ENCODE measurements around the gene TRIM27.

DNA sequence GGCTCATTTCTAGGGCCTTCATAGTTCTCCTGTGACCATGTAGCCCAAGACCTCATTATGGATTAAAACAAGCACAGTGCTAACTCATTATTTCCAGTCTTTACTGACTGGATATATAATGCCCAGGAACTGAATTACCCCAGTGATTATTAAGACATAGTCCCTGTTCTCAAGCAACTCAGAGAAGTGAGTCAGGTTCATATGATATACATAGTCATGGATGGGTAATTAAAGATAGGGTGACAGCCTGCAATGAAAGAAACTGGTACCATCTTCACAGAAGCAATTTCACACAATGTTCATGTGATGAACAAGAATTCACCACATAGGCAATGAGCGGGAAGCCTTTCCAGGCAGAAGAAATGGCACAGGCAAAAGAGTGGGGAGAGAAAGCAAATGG, 3.5 kb downstream of the TRIM27 start:
- TF ChIP-seq EMX1 (CRISPR knock-in tag; IDR thresholded peaks at IDR 0.05) (no peak), RORB (CRISPR knock-in tag; IDR thresholded peaks at IDR 0.05) (no peak), NR2C2 (CRISPR knock-in tag; IDR thresholded peaks at IDR 0.05) (no peak), NR1H2 (CRISPR knock-in tag; IDR thresholded peaks at IDR 0.05) (no peak), FOXP1 (CRISPR knock-in tag; IDR thresholded peaks at IDR 0.05; ENCODE audit: borderline replicate concordance) (no peak), SMAD3 (CRISPR knock-in tag; IDR thresholded peaks at IDR 0.05; ENCODE audit: borderline replicate concordance) (no peak)
- TF ChIP-seq, protein P1, sequence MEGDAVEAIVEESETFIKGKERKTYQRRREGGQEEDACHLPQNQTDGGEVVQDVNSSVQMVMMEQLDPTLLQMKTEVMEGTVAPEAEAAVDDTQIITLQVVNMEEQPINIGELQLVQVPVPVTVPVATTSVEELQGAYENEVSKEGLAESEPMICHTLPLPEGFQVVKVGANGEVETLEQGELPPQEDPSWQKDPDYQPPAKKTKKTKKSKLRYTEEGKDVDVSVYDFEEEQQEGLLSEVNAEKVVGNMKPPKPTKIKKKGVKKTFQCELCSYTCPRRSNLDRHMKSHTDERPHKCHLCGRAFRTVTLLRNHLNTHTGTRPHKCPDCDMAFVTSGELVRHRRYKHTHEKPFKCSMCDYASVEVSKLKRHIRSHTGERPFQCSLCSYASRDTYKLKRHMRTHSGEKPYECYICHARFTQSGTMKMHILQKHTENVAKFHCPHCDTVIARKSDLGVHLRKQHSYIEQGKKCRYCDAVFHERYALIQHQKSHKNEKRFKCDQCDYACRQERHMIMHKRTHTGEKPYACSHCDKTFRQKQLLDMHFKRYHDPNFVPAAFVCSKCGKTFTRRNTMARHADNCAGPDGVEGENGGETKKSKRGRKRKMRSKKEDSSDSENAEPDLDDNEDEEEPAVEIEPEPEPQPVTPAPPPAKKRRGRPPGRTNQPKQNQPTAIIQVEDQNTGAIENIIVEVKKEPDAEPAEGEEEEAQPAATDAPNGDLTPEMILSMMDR (IDR thresholded peaks at IDR 0.05) = no peak
- TF ChIP-seq, protein P2, sequence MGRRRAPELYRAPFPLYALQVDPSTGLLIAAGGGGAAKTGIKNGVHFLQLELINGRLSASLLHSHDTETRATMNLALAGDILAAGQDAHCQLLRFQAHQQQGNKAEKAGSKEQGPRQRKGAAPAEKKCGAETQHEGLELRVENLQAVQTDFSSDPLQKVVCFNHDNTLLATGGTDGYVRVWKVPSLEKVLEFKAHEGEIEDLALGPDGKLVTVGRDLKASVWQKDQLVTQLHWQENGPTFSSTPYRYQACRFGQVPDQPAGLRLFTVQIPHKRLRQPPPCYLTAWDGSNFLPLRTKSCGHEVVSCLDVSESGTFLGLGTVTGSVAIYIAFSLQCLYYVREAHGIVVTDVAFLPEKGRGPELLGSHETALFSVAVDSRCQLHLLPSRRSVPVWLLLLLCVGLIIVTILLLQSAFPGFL (CRISPR knock-in tag; IDR thresholded peaks at IDR 0.05; ENCODE audit: borderline replicate concordance) = no peak
- TF ChIP-seq, protein P3, sequence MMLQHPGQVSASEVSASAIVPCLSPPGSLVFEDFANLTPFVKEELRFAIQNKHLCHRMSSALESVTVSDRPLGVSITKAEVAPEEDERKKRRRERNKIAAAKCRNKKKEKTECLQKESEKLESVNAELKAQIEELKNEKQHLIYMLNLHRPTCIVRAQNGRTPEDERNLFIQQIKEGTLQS (CRISPR knock-in tag; conservative IDR thresholded peaks at IDR 0.05) = no peak
- TF ChIP-seq, protein P4, sequence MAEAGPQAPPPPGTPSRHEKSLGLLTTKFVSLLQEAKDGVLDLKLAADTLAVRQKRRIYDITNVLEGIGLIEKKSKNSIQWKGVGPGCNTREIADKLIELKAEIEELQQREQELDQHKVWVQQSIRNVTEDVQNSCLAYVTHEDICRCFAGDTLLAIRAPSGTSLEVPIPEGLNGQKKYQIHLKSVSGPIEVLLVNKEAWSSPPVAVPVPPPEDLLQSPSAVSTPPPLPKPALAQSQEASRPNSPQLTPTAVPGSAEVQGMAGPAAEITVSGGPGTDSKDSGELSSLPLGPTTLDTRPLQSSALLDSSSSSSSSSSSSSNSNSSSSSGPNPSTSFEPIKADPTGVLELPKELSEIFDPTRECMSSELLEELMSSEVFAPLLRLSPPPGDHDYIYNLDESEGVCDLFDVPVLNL (CRISPR knock-in tag; IDR thresholded peaks at IDR 0.05; ENCODE audit: borderline replicate concordance, low read depth) = no peak
